A673 (cell line): Measurements from ENCODE around the gene NOSTRIN.
"Not testable (repeated sequence)": the region's sequence is repeated elsewhere in the genome, so short reads cannot be mapped to it uniquely, and the experiment has no call there.

Experiments
- EZH2 ChIP-seq: fragments of 200-600 bp; sonication (generic); IDR thresholded peaks from 2 replicates; pipeline ENCODE4 v1.6.1; 2017; ENCODE audit warnings: borderline replicate concordance, low read depth, mild to moderate bottlenecking, mixed read lengths, antibody characterized with exemption, low read length; ENCODE audit not compliant: poor library complexity, severe bottlenecking
- TF ChIP-seq, protein P1 (sequence below): fragments of 300-800, 200-600 bp; sonication (generic); conservative IDR thresholded peaks from 2 replicates; pipeline ENCODE4 v1.5.1; 2017; ENCODE audit warnings: low read depth, mild to moderate bottlenecking, antibody characterized with exemption, low read length, moderate library complexity, mixed read lengths

DNA sequence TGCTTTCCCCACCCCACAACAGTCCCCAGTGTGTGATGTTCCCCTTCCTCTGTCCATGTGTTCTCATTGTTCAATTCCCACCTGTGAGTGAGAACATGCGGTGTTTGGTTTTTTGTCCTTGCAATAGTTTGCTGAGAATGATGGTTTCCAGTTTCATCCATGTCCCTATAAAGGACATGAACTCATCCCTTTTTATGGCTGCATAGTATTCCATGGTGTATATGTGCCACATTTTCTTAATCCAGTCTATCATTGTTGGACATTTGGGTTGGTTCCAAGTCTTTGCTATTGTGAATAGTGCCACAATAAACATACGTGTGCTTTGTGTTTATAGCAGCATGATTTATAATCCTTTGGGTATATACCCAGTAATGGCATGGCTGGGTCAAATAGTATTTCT lies 11.3 kb upstream of the NOSTRIN start:
- TF ChIP-seq, protein P1, sequence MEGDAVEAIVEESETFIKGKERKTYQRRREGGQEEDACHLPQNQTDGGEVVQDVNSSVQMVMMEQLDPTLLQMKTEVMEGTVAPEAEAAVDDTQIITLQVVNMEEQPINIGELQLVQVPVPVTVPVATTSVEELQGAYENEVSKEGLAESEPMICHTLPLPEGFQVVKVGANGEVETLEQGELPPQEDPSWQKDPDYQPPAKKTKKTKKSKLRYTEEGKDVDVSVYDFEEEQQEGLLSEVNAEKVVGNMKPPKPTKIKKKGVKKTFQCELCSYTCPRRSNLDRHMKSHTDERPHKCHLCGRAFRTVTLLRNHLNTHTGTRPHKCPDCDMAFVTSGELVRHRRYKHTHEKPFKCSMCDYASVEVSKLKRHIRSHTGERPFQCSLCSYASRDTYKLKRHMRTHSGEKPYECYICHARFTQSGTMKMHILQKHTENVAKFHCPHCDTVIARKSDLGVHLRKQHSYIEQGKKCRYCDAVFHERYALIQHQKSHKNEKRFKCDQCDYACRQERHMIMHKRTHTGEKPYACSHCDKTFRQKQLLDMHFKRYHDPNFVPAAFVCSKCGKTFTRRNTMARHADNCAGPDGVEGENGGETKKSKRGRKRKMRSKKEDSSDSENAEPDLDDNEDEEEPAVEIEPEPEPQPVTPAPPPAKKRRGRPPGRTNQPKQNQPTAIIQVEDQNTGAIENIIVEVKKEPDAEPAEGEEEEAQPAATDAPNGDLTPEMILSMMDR, result not testable (repeated sequence)
- TF ChIP-seq EZH2, result not testable (repeated sequence)
